GM23338 (cell line): Measurements from ENCODE around the gene CCR4. TPM values are rescaled to one million over a fixed set of nuclear protein-coding genes. Genes with fewer than 3 reads are reported as not detected.

Experiments used
- ATAC-seq: fragments of 200-7000 bp; cut with Tn5 transposase; 3 replicates; pipeline ENCODE4 v1.9.1; 2020
- DNase-seq: peaks from one replicate; pipeline ENCODE4 v3.0.0-alpha.2; 2015; ENCODE audit warnings: low spot score
- H2AFZ ChIP-seq: fragments of 200-600 bp; sonication (generic); 2 replicates; pipeline ENCODE4 v1.8.0; 2016; ENCODE audit warnings: antibody characterized with exemption, mild to moderate bottlenecking, moderate library complexity
- H3F3A ChIP-seq: fragments of 200-600 bp; sonication (generic); replicated peaks from 2 replicates; pipeline ENCODE4 v1.8.0; 2017; ENCODE audit warnings: antibody characterized with exemption, mixed run types, low read depth
- H3K27ac ChIP-seq: fragments of 200-600 bp; sonication (generic); 2 replicates; pipeline ENCODE4 v1.6.1; 2016; ENCODE audit warnings: low read depth
- H3K27me3 ChIP-seq: fragments of 200-600 bp; sonication (generic); 2 replicates; pipeline ENCODE4 v1.8.0; 2016; ENCODE audit warnings: mild to moderate bottlenecking, mixed run types, moderate library complexity; ENCODE audit not compliant: insufficient read depth
- H3K36me3 ChIP-seq: fragments of 200-600 bp; sonication (generic); 2 replicates; pipeline ENCODE4 v1.8.0; 2016; ENCODE audit warnings: mild to moderate bottlenecking; ENCODE audit not compliant: insufficient read depth
- H3K4me1 ChIP-seq: fragments of 200-600 bp; sonication (generic); 2 replicates; pipeline ENCODE4 v1.8.0; 2016; ENCODE audit warnings: mild to moderate bottlenecking, moderate library complexity; ENCODE audit not compliant: insufficient read depth
- H3K4me2 ChIP-seq: fragments of 200-600 bp; sonication (generic); 2 replicates; pipeline ENCODE4 v1.7.1; 2017; ENCODE audit warnings: mixed run types
- H3K4me3 ChIP-seq: fragments of 200-600 bp; sonication (generic); 2 replicates; pipeline ENCODE4 v1.6.1; 2016; ENCODE audit warnings: mixed run types
- H3K79me2 ChIP-seq: fragments of 200-600 bp; sonication (generic); replicated peaks from 2 replicates; pipeline ENCODE4 v1.8.0; 2017; ENCODE audit warnings: mild to moderate bottlenecking; ENCODE audit not compliant: insufficient read depth
- H3K9me2 ChIP-seq: fragments of 200-600 bp; sonication (generic); 2 replicates; pipeline ENCODE4 v1.8.0; 2017; ENCODE audit not compliant: insufficient read depth
- H4K20me1 ChIP-seq: fragments of 200-600 bp; sonication (generic); replicated peaks from 2 replicates; pipeline ENCODE4 v1.8.0; 2017; ENCODE audit warnings: mild to moderate bottlenecking; ENCODE audit not compliant: insufficient read depth
- H3K27ac Mint-ChIP-seq: 2 replicates; pipeline ENCODE4 v1.8.0; 2020; ENCODE audit warnings: inconsistent platforms, mild to moderate bottlenecking, moderate library complexity, mixed read lengths
- H3K27me3 Mint-ChIP-seq: 3 replicates; pipeline ENCODE4 v1.8.0; 2022; ENCODE audit warnings: low read depth, mild to moderate bottlenecking, moderate library complexity, mixed read lengths, inconsistent platforms; ENCODE audit not compliant: insufficient read depth, poor library complexity
- H3K36me3 Mint-ChIP-seq: 3 replicates; pipeline ENCODE4 v1.8.0; 2021; ENCODE audit warnings: low read depth, mild to moderate bottlenecking, inconsistent platforms, moderate library complexity, mixed read lengths
- H3K4me1 Mint-ChIP-seq: 3 replicates; pipeline ENCODE4 v1.8.0; 2020; ENCODE audit warnings: mild to moderate bottlenecking, inconsistent platforms, mixed read lengths
- H3K4me3 Mint-ChIP-seq: 3 replicates; pipeline ENCODE4 v1.8.0; 2021; ENCODE audit warnings: moderate library complexity, mild to moderate bottlenecking, inconsistent platforms, mixed read lengths
- H3K9me3 Mint-ChIP-seq: 3 replicates; pipeline ENCODE4 v1.8.0; 2020; ENCODE audit warnings: moderate library complexity, mild to moderate bottlenecking, inconsistent platforms, mixed read lengths
- CREB1 ChIP-seq: fragments of 250-450 bp; sonication (Bioruptor Pico); IDR thresholded peaks from 2 replicates; pipeline ENCODE4 v1.5.0; 2020; ENCODE audit warnings: low read depth, mild to moderate bottlenecking, moderate library complexity
- EZH2 ChIP-seq: fragments of 200-600 bp; sonication (generic); IDR thresholded peaks from one replicate; pipeline ENCODE4 v1.8.0; 2017; ENCODE audit warnings: antibody characterized with exemption, mild to moderate bottlenecking, low read depth; ENCODE audit not compliant: unreplicated experiment
- EZH2phosphoT487 ChIP-seq: fragments of 200-600 bp; sonication (generic); IDR thresholded peaks from one replicate; pipeline ENCODE4 v1.8.1; 2018; ENCODE audit warnings: antibody characterized with exemption; ENCODE audit not compliant: unreplicated experiment
- JUNB ChIP-seq: IDR thresholded peaks from one replicate; pipeline ENCODE4 v1.6.1; 2016; ENCODE audit warnings: antibody characterized with exemption; ENCODE audit not compliant: unreplicated experiment
- NANOG ChIP-seq: IDR thresholded peaks from 2 replicates; pipeline ENCODE4 v1.6.1; 2016; ENCODE audit warnings: antibody characterized with exemption, borderline replicate concordance
- POLR2AphosphoS5 ChIP-seq: IDR thresholded peaks from 2 replicates; pipeline ENCODE4 v1.6.1; 2016; ENCODE audit warnings: antibody characterized with exemption, low read depth
- STAT1 ChIP-seq: IDR thresholded peaks from one replicate; pipeline ENCODE4 v1.6.1; 2016; ENCODE audit warnings: antibody characterized with exemption; ENCODE audit not compliant: unreplicated experiment
- ZNF114 ChIP-seq: fragments of 250-450 bp; sonication (Bioruptor Pico); IDR thresholded peaks from 2 replicates; pipeline ENCODE4 v1.5.0; 2020; ENCODE audit warnings: mild to moderate bottlenecking, moderate library complexity
- ZNF331 ChIP-seq: fragments of 250-450 bp; sonication (Bioruptor Pico); IDR thresholded peaks from 2 replicates; pipeline ENCODE4 v1.5.0; 2020; ENCODE audit warnings: low read depth, mild to moderate bottlenecking, moderate library complexity
- polyA plus RNA-seq: library from polyadenylated mRNA; unstranded; fragments of >200 nt; fragmentation: Nextera tagmentation; extraction: Ambion mirVana; gene quantifications from 2 replicates; pipeline ENCODE4 v1.2.1, GENCODE V29; 2016
- total RNA-seq: library from RNA; depleted of rRNA; stranded (reverse); fragments of >200 nt; shearing (Covaris generic); gene quantifications from 2 replicates; pipeline ENCODE4 v1.2.3, GENCODE V29; 2014
- TF ChIP-seq, protein P1 (sequence below): fragments of 250-450 bp; sonication (Bioruptor Pico); IDR thresholded peaks from 2 replicates; pipeline ENCODE4 v1.5.0; 2020; ENCODE audit warnings: mild to moderate bottlenecking, moderate library complexity
- TF ChIP-seq, protein P2 (sequence below): IDR thresholded peaks from 2 replicates; pipeline ENCODE4 v1.6.1; 2016; ENCODE audit warnings: antibody characterized with exemption
- TF ChIP-seq, protein P3 (sequence below), 2 experiments: fragments of 200-600 bp in 1 of 2; sonication (generic) in 1 of 2; conservative IDR thresholded peaks; 2 replicates each; pipeline versions ENCODE4 v1.5.1 to v1.6.1; 2016 to 2017; ENCODE audit warnings: antibody characterized with exemption in 2 of 2, low read depth in 2 of 2, mild to moderate bottlenecking in 2 of 2, moderate library complexity in 1 of 2
- TF ChIP-seq, protein P4 (sequence below): IDR thresholded peaks from one replicate; pipeline ENCODE4 v1.6.1; 2018; ENCODE audit warnings: antibody characterized with exemption; ENCODE audit not compliant: unreplicated experiment

Gene CCR4
- total and polyA plus RNA-seq, 2 experiments from 2014 or later: 0.10 to 0.35 TPM

DNA sequence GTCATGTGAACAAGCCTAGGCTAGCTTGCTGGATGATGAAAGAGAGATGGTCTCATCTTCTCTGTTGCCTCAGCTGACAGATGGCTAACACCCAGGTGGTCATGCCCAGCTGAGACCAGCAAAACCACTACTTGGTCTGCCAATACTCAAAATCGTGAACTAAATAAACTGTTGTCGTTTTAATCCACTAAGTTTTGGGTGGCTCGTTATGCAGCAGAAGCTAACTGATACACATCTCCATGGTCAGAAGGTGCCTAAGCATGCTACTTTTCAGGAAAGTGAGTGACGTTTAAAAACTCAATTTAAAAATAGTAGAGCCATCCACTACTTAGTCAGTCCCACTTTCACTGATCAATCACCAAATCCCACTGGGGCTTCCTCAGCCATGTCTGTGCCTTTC lies 52.8 kb downstream of the CCR4 start:
- no peak for ATAC-seq
- no peaks in the 10 kb centered on the region; the same call in 2 of the 3 replicates for H3K9me3 Mint-ChIP-seq
- H3K4me1 Mint-ChIP-seq: peaks cover 15% of the 10 kb centered on the region
- Histone ChIP-seq H3K27me3 (no peaks in the 10 kb centered on the region), H2AFZ (no peak overlapping the region), H3K4me2 (no peak overlapping the region), H3K36me3 (peaks cover 3% of the 10 kb centered on the region; the same call in 1 of the 2 replicates), H3K9me2 (0 out of 2 replicates have a peak, but pooled peaks cover 6% of the 10 kb centered on the region), H3K4me3 (no peak overlapping the region), H4K20me1 (no peaks in the 10 kb centered on the region), H3K79me2 (no peaks in the 10 kb centered on the region), H3K4me1 (peaks cover 14% of the 10 kb centered on the region; the same call in 1 of the 2 replicates), H3K27ac (no peak overlapping the region), H3F3A (no peaks in the 10 kb centered on the region)
- TF ChIP-seq, protein P1, sequence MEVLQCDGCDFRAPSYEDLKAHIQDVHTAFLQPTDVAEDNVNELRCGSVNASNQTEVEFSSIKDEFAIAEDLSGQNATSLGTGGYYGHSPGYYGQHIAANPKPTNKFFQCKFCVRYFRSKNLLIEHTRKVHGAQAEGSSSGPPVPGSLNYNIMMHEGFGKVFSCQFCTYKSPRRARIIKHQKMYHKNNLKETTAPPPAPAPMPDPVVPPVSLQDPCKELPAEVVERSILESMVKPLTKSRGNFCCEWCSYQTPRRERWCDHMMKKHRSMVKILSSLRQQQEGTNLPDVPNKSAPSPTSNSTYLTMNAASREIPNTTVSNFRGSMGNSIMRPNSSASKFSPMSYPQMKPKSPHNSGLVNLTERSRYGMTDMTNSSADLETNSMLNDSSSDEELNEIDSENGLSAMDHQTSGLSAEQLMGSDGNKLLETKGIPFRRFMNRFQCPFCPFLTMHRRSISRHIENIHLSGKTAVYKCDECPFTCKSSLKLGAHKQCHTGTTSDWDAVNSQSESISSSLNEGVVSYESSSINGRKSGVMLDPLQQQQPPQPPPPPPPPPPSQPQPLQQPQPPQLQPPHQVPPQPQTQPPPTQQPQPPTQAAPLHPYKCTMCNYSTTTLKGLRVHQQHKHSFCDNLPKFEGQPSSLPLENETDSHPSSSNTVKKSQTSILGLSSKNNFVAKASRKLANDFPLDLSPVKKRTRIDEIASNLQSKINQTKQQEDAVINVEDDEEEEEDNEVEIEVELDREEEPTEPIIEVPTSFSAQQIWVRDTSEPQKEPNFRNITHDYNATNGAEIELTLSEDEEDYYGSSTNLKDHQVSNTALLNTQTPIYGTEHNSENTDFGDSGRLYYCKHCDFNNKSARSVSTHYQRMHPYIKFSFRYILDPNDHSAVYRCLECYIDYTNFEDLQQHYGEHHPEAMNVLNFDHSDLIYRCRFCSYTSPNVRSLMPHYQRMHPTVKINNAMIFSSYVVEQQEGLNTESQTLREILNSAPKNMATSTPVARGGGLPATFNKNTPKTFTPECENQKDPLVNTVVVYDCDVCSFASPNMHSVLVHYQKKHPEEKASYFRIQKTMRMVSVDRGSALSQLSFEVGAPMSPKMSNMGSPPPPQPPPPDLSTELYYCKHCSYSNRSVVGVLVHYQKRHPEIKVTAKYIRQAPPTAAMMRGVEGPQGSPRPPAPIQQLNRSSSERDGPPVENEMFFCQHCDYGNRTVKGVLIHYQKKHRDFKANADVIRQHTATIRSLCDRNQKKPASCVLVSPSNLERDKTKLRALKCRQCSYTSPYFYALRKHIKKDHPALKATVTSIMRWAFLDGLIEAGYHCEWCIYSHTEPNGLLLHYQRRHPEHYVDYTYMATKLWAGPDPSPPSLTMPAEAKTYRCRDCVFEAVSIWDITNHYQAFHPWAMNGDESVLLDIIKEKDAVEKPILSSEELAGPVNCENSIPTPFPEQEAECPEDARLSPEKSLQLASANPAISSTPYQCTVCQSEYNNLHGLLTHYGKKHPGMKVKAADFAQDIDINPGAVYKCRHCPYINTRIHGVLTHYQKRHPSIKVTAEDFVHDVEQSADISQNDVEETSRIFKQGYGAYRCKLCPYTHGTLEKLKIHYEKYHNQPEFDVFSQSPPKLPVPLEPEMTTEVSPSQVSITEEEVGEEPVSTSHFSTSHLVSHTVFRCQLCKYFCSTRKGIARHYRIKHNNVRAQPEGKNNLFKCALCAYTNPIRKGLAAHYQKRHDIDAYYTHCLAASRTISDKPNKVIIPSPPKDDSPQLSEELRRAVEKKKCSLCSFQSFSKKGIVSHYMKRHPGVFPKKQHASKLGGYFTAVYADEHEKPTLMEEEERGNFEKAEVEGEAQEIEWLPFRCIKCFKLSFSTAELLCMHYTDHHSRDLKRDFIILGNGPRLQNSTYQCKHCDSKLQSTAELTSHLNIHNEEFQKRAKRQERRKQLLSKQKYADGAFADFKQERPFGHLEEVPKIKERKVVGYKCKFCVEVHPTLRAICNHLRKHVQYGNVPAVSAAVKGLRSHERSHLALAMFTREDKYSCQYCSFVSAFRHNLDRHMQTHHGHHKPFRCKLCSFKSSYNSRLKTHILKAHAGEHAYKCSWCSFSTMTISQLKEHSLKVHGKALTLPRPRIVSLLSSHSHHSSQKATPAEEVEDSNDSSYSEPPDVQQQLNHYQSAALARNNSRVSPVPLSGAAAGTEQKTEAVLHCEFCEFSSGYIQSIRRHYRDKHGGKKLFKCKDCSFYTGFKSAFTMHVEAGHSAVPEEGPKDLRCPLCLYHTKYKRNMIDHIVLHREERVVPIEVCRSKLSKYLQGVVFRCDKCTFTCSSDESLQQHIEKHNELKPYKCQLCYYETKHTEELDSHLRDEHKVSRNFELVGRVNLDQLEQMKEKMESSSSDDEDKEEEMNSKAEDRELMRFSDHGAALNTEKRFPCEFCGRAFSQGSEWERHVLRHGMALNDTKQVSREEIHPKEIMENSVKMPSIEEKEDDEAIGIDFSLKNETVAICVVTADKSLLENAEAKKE: no peak
- TF ChIP-seq, protein P2, sequence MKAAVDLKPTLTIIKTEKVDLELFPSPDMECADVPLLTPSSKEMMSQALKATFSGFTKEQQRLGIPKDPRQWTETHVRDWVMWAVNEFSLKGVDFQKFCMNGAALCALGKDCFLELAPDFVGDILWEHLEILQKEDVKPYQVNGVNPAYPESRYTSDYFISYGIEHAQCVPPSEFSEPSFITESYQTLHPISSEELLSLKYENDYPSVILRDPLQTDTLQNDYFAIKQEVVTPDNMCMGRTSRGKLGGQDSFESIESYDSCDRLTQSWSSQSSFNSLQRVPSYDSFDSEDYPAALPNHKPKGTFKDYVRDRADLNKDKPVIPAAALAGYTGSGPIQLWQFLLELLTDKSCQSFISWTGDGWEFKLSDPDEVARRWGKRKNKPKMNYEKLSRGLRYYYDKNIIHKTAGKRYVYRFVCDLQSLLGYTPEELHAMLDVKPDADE: no peak
- TF ChIP-seq, protein P3, sequence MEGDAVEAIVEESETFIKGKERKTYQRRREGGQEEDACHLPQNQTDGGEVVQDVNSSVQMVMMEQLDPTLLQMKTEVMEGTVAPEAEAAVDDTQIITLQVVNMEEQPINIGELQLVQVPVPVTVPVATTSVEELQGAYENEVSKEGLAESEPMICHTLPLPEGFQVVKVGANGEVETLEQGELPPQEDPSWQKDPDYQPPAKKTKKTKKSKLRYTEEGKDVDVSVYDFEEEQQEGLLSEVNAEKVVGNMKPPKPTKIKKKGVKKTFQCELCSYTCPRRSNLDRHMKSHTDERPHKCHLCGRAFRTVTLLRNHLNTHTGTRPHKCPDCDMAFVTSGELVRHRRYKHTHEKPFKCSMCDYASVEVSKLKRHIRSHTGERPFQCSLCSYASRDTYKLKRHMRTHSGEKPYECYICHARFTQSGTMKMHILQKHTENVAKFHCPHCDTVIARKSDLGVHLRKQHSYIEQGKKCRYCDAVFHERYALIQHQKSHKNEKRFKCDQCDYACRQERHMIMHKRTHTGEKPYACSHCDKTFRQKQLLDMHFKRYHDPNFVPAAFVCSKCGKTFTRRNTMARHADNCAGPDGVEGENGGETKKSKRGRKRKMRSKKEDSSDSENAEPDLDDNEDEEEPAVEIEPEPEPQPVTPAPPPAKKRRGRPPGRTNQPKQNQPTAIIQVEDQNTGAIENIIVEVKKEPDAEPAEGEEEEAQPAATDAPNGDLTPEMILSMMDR (conservative IDR thresholded peaks at IDR 0.05; ENCODE audit: low read depth in 2 of 2): no peak
- TF ChIP-seq ZNF114 (CRISPR knock-in tag): no peak
- no peak for TF ChIP-seq ZNF331
- TF ChIP-seq EZH2: no peak
- TF ChIP-seq, protein P4, sequence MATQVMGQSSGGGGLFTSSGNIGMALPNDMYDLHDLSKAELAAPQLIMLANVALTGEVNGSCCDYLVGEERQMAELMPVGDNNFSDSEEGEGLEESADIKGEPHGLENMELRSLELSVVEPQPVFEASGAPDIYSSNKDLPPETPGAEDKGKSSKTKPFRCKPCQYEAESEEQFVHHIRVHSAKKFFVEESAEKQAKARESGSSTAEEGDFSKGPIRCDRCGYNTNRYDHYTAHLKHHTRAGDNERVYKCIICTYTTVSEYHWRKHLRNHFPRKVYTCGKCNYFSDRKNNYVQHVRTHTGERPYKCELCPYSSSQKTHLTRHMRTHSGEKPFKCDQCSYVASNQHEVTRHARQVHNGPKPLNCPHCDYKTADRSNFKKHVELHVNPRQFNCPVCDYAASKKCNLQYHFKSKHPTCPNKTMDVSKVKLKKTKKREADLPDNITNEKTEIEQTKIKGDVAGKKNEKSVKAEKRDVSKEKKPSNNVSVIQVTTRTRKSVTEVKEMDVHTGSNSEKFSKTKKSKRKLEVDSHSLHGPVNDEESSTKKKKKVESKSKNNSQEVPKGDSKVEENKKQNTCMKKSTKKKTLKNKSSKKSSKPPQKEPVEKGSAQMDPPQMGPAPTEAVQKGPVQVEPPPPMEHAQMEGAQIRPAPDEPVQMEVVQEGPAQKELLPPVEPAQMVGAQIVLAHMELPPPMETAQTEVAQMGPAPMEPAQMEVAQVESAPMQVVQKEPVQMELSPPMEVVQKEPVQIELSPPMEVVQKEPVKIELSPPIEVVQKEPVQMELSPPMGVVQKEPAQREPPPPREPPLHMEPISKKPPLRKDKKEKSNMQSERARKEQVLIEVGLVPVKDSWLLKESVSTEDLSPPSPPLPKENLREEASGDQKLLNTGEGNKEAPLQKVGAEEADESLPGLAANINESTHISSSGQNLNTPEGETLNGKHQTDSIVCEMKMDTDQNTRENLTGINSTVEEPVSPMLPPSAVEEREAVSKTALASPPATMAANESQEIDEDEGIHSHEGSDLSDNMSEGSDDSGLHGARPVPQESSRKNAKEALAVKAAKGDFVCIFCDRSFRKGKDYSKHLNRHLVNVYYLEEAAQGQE: no peak
- no peak for TF ChIP-seq EZH2phosphoT487
- no peak for TF ChIP-seq STAT1
- no peak for TF ChIP-seq NANOG
- no peak for TF ChIP-seq CREB1 (CRISPR knock-in tag)
- TF ChIP-seq JUNB: no peak
- no peak for TF ChIP-seq POLR2AphosphoS5
- no peak for DNase-seq
- peaks cover 20% of the 10 kb centered on the region for H3K36me3 Mint-ChIP-seq
- no peak overlapping the region for H3K4me3 Mint-ChIP-seq
- H3K27me3 Mint-ChIP-seq: peaks cover 4% of the 10 kb centered on the region
- no peak overlapping the region for H3K27ac Mint-ChIP-seq
